Measurements from ENCODE around the gene KCNK1. TPM values are rescaled to one million over a fixed set of nuclear protein-coding genes. Genes with fewer than 3 reads are reported as not detected.

Gene KCNK1
- total RNA-seq, 1 donor from 2014 or later, result 25.2 TPM

DNA sequence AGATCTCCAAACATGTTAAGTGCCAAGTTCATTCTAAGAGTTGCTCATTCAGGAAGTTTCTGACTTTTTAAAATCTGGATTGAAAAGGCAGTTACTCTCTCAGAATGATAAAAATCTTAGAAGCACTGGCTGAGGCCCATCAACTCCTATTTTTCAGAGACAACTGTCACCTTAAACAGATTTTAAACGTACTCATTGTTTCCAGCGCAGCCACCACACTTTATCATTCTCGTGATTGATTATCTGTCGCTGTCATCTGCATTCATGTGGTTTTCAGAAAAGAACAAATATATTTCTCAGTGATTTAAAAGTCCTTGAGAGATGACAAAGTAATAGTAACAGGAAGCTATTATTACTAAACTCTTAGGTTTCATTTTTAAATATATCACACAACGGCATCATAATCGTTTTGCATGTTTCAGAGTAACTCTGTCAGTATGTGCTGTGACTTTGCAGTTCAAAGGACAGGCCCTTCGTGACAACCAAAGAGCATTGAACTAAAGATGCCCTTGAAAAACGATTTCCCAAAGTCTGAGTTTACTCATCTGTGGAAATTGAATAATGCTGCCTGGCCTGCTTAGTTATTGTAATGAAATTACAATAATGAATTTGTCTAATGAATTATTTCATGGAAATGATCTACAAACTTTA is 14.9 kb upstream of the KCNK1 start:
- peaks cover 3% of the 10 kb centered on the region for H3K9me3 ChIP-seq (replicated peaks)
- H3K4me3 ChIP-seq, result no peak overlapping the region
- DNase-seq, result no peak
- H3K27ac ChIP-seq (replicated peaks), result no peak overlapping the region
- no peaks in the 10 kb centered on the region for H3K4me1 ChIP-seq
- intact Hi-C loops (cut with micrococcal nuclease), result no loop called here
- TF ChIP-seq, protein P1, sequence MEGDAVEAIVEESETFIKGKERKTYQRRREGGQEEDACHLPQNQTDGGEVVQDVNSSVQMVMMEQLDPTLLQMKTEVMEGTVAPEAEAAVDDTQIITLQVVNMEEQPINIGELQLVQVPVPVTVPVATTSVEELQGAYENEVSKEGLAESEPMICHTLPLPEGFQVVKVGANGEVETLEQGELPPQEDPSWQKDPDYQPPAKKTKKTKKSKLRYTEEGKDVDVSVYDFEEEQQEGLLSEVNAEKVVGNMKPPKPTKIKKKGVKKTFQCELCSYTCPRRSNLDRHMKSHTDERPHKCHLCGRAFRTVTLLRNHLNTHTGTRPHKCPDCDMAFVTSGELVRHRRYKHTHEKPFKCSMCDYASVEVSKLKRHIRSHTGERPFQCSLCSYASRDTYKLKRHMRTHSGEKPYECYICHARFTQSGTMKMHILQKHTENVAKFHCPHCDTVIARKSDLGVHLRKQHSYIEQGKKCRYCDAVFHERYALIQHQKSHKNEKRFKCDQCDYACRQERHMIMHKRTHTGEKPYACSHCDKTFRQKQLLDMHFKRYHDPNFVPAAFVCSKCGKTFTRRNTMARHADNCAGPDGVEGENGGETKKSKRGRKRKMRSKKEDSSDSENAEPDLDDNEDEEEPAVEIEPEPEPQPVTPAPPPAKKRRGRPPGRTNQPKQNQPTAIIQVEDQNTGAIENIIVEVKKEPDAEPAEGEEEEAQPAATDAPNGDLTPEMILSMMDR (IDR thresholded peaks at IDR 0.05; ENCODE audit: borderline replicate concordance), result no peak
- no peaks in the 10 kb centered on the region for H3K36me3 ChIP-seq
- peaks cover 5% of the 10 kb centered on the region for H3K27me3 ChIP-seq (ENCODE audit: low read depth)

DNA sequence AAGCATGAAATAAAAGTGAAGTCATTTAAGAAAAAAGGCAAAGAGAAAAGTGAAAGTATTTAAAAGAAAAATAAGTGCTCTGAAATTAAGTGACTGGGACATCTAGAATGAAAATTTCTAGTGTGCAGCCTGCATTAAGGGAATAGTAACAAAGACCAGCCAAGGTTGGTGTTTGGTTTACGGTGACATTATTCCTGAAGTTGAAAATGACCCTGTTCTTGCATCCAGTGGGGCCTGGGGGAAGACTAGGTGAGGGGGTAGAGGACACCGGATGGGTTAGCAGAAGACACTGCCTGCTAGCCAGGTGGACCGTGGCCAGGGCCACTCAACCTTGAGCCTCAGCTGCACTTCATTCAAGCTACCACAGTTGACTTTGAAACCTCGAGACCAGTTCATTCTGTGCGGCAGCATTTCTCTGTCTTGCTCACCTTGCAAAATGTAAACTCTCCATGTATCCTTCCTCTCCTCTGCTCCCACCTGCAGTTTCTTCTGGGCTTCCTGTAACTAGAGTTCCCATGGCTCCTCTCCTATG is 14.3 kb upstream of the KCNK1 start:
- Histone ChIP-seq H3K27ac (replicated peaks) (no peak overlapping the region), H3K9me3 (replicated peaks) (peaks cover 9% of the 10 kb centered on the region), H3K4me3 (no peak overlapping the region), H3K36me3 (no peaks in the 10 kb centered on the region), H3K27me3 (ENCODE audit: low read depth) (peaks cover 5% of the 10 kb centered on the region), H3K4me1 (no peaks in the 10 kb centered on the region)
- intact Hi-C loops (cut with micrococcal nuclease), result no loop called here
- DNase-seq, result no peak
- TF ChIP-seq, protein P1 (IDR thresholded peaks at IDR 0.05; ENCODE audit: borderline replicate concordance), result no peak

DNA sequence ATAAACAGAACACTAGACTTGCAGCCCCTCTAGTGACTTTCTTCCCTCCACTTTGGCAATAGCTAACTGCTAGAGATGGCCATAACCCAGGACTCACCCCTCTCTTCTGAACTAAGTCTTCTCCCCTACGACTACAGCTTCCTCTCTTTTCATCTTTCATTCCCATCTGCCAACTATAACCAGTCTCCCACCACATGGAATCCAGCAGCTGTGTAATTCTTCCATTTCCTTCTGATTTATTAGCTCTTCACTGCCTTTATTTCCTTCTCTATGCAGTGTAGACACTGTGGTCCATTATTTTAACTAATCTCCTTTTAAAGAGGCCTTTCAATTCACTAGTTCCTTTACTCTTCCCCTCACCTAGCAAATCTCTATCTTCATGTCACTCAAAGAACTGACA is 13.4 kb upstream of the KCNK1 start:
- peaks cover 11% of the 10 kb centered on the region for H3K9me3 ChIP-seq (replicated peaks)
- peaks cover 5% of the 10 kb centered on the region for H3K27me3 ChIP-seq (ENCODE audit: low read depth)
- H3K4me3 ChIP-seq, result no peak overlapping the region
- TF ChIP-seq, protein P1 (IDR thresholded peaks at IDR 0.05; ENCODE audit: borderline replicate concordance), result no peak
- no peak for DNase-seq
- no peaks in the 10 kb centered on the region for H3K4me1 ChIP-seq
- intact Hi-C loops (cut with micrococcal nuclease), result no loop called here
- H3K36me3 ChIP-seq, result no peaks in the 10 kb centered on the region
- H3K27ac ChIP-seq (replicated peaks), result no peak overlapping the region

DNA sequence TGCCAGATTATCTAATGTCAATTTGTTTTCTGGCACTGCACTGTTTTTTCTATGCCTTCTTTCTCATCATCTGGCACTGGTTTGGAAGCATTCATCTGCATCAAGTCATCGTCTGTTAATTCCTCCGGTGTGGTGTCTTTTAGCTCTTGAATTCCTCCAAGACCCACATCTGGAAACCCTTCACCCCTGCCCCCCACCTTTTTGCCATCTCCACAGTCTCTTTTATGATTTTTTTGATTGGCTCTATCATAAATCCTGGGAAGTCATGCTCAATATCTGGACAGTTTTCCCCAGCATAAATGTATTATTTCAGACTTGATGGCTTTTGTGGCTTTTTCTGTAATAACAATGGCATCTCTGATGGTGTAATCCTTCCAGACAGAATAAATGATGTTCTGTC is 10.4 kb upstream of the KCNK1 start:
- intact Hi-C loops (cut with micrococcal nuclease), result no loop called here
- H3K27me3 ChIP-seq (ENCODE audit: low read depth), result peaks cover 5% of the 10 kb centered on the region
- peaks cover 11% of the 10 kb centered on the region for H3K9me3 ChIP-seq (replicated peaks)
- TF ChIP-seq, protein P1 (IDR thresholded peaks at IDR 0.05; ENCODE audit: borderline replicate concordance), result no peak
- no peaks in the 10 kb centered on the region for H3K36me3 ChIP-seq
- H3K27ac ChIP-seq (replicated peaks), result no peak overlapping the region
- no peak for DNase-seq
- H3K4me3 ChIP-seq, result no peak overlapping the region
- H3K4me1 ChIP-seq, result no peaks in the 10 kb centered on the region

DNA sequence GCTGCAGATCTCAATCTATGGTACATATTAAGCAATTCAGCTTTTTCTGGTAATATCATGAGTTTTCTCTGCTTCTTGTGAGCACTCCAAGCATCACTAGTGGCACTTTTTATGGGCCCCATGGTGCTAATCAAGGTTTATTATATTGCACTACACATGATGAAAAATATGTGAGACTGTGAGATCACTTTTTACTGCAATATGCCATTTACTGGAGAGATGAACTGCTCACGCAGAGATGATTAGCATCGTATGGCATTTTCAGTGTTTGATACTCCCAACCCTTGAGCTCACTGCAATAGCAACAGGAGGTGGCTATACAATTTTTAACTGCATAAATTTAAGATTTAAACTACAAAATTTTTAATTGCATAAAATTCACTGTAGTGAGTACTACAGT is 8.7 kb upstream of the KCNK1 start:
- Histone ChIP-seq H3K4me3 (no peak overlapping the region), H3K4me1 (no peaks in the 10 kb centered on the region), H3K36me3 (no peaks in the 10 kb centered on the region), H3K27ac (replicated peaks) (no peak overlapping the region), H3K27me3 (ENCODE audit: low read depth) (peaks cover 7% of the 10 kb centered on the region), H3K9me3 (replicated peaks) (peaks cover 11% of the 10 kb centered on the region)
- no peak for DNase-seq
- intact Hi-C loops (cut with micrococcal nuclease), result no loop called here
- TF ChIP-seq, protein P1 (IDR thresholded peaks at IDR 0.05; ENCODE audit: borderline replicate concordance), result no peak
